Activated naive CD4-positive, alpha-beta T cell treated with anti-CD3 and anti-CD28 coated beads, Interleukin-2, amount 50 U/mL, for 72 hours (primary cell): ENCODE measurements around the gene ATG13. TPM values are rescaled to one million over a fixed set of nuclear protein-coding genes. Genes with fewer than 3 reads are reported as not detected.
A peak's percentile ranks its signal among the peaks of the same experiment; 100 is the strongest.
"Not testable (repeated sequence)": the region's sequence is repeated elsewhere in the genome, so short reads cannot be mapped to it uniquely, and the experiment has no call there.

ENCODE experiments used
- ATAC-seq, 2 donors: fragments of 150-1000 bp; cut with Tn5 transposase; 2 replicates each; pipeline ENCODE4 v1.10.0; 2021; ENCODE audit warnings: mild to moderate bottlenecking in 2 of 2, moderate library complexity in 2 of 2
- DNase-seq, 2 donors: peaks; one replicate each; pipeline ENCODE4 v3.0.0; 2021 to 2022; ENCODE audit warnings: low spot score in 2 of 2
- H3K27ac Mint-ChIP-seq, 2 donors: one replicate each; pipeline ENCODE4 v1.8.0; 2022; ENCODE audit warnings: mild to moderate bottlenecking in 2 of 2, mixed read lengths in 2 of 2
- H3K36me3 Mint-ChIP-seq, 2 donors: one replicate each; pipeline ENCODE4 v1.8.0; 2022; ENCODE audit warnings: mixed read lengths in 2 of 2
- H3K9me3 Mint-ChIP-seq, 2 donors: one replicate each; pipeline ENCODE4 v1.8.0; 2022; ENCODE audit warnings: mixed read lengths in 2 of 2
- total RNA-seq, 2 donors: library from RNA; stranded (reverse); gene quantifications; one replicate each; pipeline ENCODE4 v1.2.3, GENCODE V29; 2022

The ATG13 gene
- total RNA-seq: 10 to 100 TPM; 54.0 to 99.9 TPM

DNA sequence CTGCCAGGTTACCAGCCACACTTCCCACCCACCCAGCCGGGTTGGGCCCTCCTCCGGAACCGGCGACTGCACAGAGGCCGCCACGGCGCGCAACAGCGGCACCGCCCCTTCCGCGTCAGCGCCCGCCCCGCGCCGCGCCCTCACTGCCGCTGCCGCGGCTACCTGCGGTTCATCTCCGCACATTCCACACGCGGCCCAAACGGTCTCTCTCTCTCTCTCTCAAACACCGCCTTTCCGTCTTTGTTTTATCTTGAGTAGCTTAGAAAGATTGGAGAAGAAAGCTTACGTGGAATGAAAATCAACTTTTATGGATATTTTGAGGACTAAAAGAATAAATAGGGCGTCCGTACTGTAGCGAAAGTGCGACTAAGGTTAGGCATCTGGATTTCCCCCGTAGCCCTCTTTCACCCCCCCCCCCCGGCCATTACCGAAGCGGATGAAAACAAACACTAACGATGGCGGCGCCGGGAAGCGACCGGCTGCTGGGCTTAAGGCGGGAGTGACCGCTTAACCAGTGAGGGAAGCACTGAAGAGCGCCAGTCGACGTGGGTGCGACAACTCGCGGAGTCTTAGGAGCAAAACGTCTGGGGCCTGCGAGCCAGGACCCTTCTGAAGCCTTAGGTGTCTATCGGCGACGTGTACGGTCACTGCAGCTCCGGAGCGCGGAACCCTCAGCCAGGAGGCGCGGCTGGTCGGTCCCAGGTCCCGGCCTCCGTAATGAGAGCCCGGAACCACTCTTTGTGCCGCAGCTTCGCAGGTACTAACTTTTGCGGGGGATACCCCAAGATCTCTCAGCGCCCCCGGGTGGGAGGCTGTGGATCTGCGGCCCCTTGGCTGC lies at the start of gene ATG13, which contains the start of gene HARBI1:
Gene ATG13, plus strand, starts transcription at position 420 of the 838 bp plus-strand sequence. CDS start 26,739 bp downstream, outside the sequence.
Gene HARBI1, minus strand, starts transcription at position 94 of the 838 bp plus-strand sequence. CDS start 990 bp downstream, outside the sequence.
- H3K36me3 Mint-ChIP-seq: peaks cover 6 to 9% of the 10 kb centered on the region in 2 donors
- ATAC-seq (peak; percentile 97 to 98), DNase-seq (peak; percentile 93)
- H3K9me3 Mint-ChIP-seq: no peaks in the 10 kb centered on the region
- peak within 1 kb of the TSS; percentile 95 to 100 for H3K27ac Mint-ChIP-seq

DNA sequence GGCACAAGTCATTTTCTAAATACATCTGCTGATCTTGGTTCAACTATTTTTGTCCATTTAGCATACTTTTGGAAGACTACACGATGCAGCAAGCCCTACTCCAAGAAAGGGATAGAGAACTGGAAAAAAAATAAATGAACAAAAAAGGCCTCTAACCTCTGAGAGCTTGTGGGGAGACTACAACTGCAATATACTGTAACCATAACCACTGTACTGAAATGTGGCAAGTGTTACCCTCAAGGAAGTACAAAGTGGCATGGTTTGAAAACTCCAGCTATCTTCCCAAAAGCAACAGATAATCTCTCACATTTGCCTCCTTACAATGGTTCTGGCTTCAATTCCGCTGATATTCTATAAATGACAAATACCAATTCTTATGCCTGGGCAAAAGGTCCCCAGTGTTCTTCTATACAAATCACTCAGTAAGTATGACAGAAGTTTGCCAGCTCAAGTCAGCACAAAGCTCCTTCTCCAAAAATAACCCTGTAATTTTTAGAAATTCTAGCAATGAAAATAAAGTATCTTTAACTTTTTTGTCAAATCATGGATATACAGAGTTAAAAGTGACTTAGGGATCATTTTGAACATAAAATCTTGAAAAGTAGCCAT lies 46.5 kb upstream of the ATG13 start:
- DNase-seq (no peak), ATAC-seq (no peak)
- Mint-ChIP-seq H3K36me3 (peaks cover 0 to 8% of the 10 kb centered on the region in 2 donors), H3K27ac (no peak overlapping the region), H3K9me3 (no peaks in the 10 kb centered on the region)

DNA sequence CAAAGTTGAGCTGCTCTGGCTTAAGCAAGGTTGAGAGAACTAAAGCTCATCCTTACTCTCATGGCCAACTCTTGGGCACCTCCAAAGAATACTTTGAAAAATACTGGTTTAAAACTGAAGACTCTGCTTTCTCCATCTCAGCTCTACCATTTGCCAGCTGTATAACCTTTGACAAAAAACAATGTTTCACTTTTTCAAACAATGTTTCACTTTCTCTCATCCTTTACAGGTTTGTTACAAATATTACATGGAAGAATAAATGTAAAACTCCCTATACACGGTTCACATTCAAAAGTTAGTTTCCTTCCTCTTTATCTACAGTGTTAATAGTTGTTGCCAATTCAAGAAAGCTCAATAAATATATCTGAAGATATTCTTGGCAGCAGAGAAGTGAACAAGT lies 42.7 kb upstream of the ATG13 start:
- Mint-ChIP-seq H3K27ac (peak overlapping the region in 1 of 2 donors; percentile 84), H3K36me3 (peaks cover 4 to 17% of the 10 kb centered on the region in 2 donors), H3K9me3 (peaks cover 0 to 4% of the 10 kb centered on the region in 2 donors)
- peak in 1 of 2 donors; percentile 56 for ATAC-seq
- DNase-seq: no peak

DNA sequence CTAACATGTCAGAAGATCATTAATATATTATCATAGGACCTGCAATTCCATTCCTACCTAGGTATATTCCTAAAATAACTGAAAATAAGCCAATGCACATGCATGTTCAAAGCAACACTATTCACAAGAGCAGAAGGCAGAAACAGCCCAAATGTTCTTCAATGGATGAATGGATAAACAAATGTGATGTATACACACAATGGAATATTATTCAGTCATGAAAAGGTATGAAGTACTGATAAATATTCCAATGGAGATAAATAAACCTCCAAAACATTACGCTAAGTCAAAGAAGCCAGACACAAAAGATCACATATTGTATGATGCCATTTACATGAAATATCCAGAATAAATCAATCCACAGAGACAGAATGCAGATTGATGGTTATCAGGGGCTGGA lies 40.3 kb upstream of the ATG13 start:
- peaks cover 0 to 4% of the 10 kb centered on the region in 2 donors for H3K9me3 Mint-ChIP-seq
- no peak for ATAC-seq
- DNase-seq: no peak
- H3K36me3 Mint-ChIP-seq: peaks cover 4 to 23% of the 10 kb centered on the region in 2 donors
- H3K27ac Mint-ChIP-seq: no peak overlapping the region

DNA sequence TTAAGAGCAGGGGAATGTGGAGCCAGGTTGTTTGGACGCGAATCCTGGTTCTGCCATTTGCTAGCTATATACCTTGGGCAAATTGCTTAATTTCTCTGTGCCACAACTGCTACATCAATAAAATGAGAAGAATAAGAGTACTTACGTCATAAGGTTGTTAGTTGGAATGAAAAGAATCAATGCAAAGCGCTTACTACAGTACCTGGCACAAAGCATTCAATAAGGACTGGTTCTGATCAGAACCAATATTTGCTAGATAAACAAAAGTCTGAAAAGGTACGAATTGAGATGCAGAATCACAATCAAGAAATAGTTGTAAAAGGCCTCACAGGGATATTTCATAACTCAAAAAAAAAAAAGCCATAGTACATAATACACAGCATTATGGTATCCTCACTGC lies 34.8 kb upstream of the ATG13 start:
- Mint-ChIP-seq H3K36me3 (peaks cover 1 to 9% of the 10 kb centered on the region in 2 donors), H3K27ac (no peak overlapping the region), H3K9me3 (no peaks in the 10 kb centered on the region)
- ATAC-seq: no peak
- no peak for DNase-seq

DNA sequence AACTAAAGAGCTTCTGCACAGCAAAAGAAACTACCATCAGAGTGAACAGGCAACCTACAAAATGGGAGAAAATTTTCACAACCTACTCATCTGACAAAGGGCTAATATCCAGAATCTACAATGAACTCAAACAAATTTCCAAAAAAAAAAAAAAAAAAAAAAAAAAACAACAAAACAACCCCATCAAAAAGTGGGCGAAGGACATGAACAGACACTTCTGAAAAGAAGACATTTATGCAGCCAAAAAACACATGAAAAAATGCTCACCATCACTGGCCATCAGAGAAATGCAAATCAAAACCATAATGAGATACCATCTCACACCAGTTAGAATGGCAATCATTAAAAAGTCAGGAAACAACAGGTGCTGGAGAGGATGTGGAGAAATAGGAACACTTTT lies 33.8 kb upstream of the ATG13 start:
- not testable (repeated sequence) for DNase-seq, H3K27ac Mint-ChIP-seq, H3K36me3 Mint-ChIP-seq, H3K9me3 Mint-ChIP-seq, ATAC-seq

DNA sequence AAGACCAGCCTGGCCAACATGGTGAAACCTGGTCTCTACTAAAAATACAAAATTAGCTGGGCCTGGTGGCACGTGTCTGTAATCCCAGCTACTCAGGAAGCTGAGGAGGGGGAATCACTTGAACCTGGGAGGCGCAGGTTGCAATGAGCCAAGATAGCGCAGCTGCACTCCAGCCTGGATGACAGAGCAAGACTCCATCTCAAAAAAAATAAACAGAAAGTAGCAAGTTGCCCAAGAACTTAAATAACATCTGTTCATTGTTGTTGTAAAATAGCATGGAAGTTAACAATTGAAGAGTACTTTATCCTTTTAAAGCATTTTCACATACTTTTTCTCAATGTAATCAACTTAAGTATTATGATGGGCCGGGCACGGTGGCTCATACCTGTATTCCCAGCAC lies 29.2 kb upstream of the ATG13 start:
- ATAC-seq (no peak), DNase-seq (no peak)
- Mint-ChIP-seq H3K27ac (peak overlapping the region in 1 of 2 donors; percentile 26), H3K36me3 (peaks cover 10 to 14% of the 10 kb centered on the region in 2 donors), H3K9me3 (no peaks in the 10 kb centered on the region)

DNA sequence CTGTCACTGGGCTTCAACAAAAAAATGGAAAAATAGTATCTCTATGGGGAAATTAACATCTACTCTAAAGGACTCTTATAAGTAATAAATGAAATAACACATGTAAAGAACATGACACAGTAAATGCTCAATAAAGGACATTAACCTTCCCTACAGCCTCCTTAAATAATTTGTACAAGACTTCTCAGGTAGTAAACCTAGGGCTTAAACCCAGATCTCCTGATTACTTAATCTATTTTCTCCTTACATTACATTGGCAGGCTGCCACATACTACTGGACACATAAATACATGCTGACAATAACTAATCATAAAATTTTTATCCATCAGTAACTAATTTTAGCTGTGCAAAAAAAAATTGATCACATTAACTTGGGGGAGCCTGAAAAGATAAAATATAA lies 28.4 kb upstream of the ATG13 start:
- DNase-seq: no peak
- Mint-ChIP-seq H3K27ac (no peak overlapping the region), H3K36me3 (peaks cover 13 to 22% of the 10 kb centered on the region in 2 donors), H3K9me3 (no peaks in the 10 kb centered on the region)
- ATAC-seq: no peak

DNA sequence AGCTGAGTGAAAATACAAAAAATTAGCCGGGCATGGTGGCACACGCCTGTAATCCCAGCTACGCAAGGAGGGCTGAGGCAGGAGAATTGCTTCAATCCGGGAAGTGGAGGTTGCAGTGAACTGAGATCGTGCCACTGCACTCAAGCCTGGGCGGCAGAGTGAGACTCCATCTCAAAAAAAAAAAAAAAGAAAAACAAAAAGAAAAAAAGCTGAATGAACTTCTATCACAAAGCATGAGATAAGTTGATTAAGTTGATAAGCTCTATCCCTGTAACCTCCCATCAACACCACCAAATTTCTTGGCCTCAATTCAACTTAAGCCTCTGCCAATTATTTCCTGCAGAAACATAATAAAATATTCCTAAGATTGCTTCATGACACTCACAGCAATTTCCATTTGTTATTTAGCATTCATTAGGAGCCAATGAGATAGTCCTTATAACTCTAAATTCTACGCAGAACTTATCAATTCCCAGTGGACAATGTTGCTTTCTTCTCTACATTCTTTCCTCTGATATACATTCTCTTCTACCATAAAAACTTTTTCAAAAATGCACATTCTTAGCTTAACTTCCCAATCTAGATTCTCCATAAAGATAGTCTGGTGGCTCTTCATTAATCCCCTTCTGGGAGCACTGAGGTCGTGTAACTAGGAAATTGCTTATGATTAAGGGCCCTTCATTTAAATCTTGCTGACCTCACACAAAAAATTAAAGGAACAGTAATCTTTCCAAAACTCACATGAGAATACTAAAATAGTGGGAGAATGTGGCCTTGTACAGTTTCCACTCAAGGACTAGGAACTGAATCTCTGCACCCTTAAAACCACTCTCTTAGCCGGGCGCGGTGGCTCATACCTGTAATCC lies 26.4 kb upstream of the ATG13 start:
- Mint-ChIP-seq H3K36me3 (peaks cover 13 to 27% of the 10 kb centered on the region in 2 donors), H3K27ac (peak overlapping the region in 1 of 2 donors; percentile 40), H3K9me3 (no peaks in the 10 kb centered on the region)
- no peak for ATAC-seq
- no peak for DNase-seq

DNA sequence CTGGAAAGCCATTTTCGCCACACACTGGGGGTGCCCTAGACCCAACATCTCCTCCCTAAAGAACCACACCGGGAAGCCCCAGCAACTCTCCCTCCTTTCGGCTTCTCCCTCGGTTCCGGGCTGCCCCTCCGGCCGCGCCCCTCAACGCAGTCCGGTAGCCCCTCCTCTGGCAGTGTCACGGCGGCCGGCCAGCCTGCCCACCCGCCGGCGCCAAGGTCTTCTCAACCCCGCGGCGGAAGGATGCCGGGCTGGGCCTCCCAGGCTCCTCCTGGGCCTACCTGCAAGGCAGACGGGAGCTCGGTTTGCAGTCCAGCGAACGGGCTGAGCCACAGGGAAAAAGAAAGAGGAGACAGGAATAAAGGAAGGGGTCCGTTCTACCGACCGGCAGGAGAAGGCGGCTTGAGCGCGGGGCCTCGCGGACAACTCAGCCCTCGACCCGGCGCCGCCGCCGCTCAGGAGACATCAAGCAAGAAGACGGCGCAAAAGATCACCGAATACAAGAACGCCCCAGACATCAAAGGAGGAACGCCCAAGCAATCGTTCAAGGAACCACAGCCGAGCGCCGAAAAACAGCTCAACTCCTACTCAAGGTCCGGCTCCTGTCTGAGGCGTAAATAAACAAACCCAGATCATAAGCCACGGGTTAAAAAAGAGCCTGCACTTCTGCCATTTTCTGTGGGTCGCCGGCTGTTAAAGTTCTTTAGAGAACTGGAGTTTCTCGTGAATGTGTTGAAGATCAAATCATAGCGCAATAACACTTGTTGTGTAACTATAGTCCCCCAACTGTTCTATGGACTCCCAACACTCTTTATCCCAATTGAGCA lies 23.6 kb upstream of the ATG13 start, which contains the start of gene AMBRA1:
Gene AMBRA1, minus strand, starts transcription at position 474 of the 824 bp plus-strand sequence. CDS start 45,643 bp downstream, outside the sequence.
- H3K36me3 Mint-ChIP-seq: peaks cover 13 to 22% of the 10 kb centered on the region in 2 donors
- H3K27ac Mint-ChIP-seq: peak within 1 kb of the TSS; percentile 95
- peak; percentile 82 to 85 for DNase-seq
- peak; percentile 89 to 94 for ATAC-seq
- H3K9me3 Mint-ChIP-seq: no peaks in the 10 kb centered on the region

DNA sequence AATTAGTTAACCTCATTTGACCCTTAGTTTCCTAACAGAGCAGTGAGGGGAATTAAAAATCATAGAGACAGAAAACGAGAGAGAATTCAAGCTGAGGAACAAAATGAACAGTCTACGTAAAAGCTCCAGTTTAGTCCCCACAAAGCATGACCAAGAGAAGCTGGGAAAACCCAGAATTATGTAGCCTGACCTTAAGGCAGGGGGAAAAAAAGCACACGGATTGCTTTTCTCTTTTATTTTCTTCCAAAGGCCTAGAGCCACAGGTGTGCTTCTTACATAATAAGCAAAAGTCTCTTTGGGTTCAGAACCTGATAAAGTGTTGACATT lies 23.0 kb upstream of the ATG13 start:
- H3K27ac Mint-ChIP-seq: peak overlapping the region; percentile 95
- ATAC-seq (no peak), DNase-seq (no peak)
- H3K9me3 Mint-ChIP-seq: no peaks in the 10 kb centered on the region
- peaks cover 9 to 22% of the 10 kb centered on the region in 2 donors for H3K36me3 Mint-ChIP-seq

DNA sequence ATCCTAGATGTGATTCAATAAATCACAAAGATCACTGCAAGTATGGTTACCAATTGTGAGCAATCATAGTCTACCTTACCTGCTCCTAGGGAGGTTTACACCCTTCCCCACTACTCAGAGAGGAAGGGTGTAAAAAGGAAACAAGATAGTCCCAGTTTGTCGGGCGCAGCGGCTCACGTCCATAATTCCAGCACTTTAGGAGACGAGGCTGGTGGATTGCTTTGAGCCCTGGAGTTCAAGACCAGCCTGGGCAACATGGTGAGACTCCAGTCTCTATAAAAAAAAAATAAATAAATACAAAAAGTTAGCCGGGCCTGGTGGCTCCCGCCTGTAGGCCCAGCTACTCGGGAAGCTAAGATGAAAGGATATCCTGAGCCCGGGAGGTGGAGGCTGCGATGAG lies 22.6 kb upstream of the ATG13 start:
- ATAC-seq: no peak
- Mint-ChIP-seq H3K36me3 (peaks cover 8 to 22% of the 10 kb centered on the region in 2 donors), H3K27ac (peak overlapping the region in 1 of 2 donors; percentile 95), H3K9me3 (no peaks in the 10 kb centered on the region)
- DNase-seq: no peak

DNA sequence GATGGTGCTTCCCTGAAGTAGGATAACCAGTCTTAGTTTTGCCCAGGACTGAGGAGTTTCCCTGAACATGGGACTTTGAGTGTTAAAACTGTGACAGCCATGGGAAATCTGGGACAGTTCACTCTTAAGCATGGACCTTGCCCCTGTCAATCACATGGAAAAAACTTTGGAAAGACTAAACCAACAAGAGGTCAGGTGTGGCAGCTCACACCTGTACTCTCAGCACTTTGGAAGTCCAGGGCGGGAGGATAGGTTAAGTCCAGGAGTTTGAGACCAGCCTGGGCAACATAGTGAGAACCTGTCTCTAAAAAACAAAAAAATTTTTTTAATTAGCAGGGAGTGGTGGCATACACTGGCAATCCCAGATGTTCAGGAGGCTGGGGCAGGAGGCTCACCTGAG lies 20.2 kb upstream of the ATG13 start:
- Mint-ChIP-seq H3K9me3 (no peaks in the 10 kb centered on the region), H3K27ac (peak overlapping the region in 1 of 2 donors; percentile 72), H3K36me3 (peaks cover 8 to 22% of the 10 kb centered on the region in 2 donors)
- no peak for ATAC-seq
- DNase-seq: no peak

DNA sequence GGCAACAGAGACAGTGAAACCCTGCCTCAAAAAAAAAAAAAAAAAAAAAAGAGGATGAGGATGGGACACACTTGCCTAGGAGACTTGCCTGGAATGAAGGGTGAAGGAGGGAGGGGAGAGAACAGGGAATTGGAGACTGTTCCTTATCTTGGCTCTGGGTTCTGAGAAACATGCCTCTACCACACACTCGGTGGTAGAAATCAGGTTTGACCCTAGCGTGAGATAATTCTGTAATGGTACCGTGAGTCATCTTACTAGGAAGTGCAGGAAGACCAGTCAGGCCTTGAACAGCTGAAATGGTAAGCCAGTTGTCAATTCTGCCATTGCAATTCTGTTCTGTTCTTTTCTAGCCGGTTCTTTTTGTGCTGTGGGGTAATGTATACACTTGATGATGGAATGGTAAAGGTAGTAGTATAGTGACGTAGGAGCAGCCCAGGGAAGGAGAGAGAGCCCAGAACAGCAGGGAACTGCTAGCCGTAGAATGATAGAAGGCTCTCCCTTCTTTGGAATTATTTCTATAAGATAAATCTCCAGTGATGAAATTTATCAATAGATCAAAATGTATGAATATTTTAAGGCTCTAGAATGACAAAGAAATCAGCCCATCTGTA lies 19.6 kb upstream of the ATG13 start:
- Mint-ChIP-seq H3K27ac (no peak overlapping the region), H3K9me3 (no peaks in the 10 kb centered on the region), H3K36me3 (peaks cover 7 to 17% of the 10 kb centered on the region in 2 donors)
- no peak for DNase-seq
- ATAC-seq: no peak

DNA sequence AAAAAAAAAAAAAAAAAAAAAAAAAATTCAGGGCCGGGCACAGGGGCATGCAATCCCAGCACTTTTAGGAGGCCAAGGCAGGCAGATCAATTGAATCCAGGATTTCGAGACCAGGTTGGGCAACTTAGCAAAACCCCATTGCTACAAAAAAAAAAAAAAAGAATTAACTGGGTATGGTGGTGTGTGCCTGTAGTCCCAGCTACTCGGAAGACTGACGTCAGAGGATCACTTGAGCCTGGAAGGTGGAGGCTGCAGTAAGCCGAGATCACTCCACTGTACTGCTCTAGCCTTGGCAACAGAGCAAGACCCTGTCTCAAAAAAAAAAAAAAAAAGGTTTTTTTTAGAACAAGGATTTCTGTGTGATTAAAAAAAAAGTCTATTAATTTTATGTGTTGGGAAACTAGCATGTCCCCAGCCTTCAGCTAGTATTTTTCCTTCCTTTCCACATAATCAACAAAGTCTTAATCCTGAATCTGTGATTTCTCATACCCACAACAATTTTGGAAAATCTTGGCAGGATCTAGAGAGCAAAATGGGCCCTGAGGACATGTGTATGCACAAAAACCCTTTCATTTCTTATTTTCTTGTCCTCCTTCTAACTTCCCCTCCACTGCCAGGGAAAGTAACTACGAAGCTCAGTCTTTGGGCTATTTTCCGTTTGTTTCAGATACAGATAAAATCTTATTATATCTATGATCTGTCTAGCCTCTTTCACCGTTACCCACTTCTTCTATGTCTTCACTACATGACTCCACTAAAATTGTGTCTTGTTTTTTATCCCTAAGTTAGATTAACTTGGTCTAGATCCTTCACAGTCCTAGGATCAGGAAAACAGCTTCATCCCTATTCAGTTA lies 17.8 kb upstream of the ATG13 start:
- ATAC-seq (no peak), DNase-seq (no peak)
- no peaks in the 10 kb centered on the region for H3K36me3 Mint-ChIP-seq
- H3K9me3 Mint-ChIP-seq: no peaks in the 10 kb centered on the region
- H3K27ac Mint-ChIP-seq: no peak overlapping the region
